SW 1271 (cell line): Measurements from ENCODE around the gene TBCK.

ENCODE experiments used
- DNase-seq, 2 experiments: peaks; one replicate each; lab custom pipeline; 2025; lab: John Stamatoyannopoulos, UW

TBCK gene

GRCh38 chr4:106315968-106316772 is at the start of gene TBCK, which contains the start of gene AIMP1:
TSS of gene TBCK (minus strand) at chr4:106316209. CDS start at chr4:106308960, 7,249 bp downstream.
TSS of gene AIMP1 (plus strand) at chr4:106316550. CDS start at chr4:106325010, 8,460 bp downstream.
- peak; percentile 60 to 85 for DNase-seq

- peak; percentile 7 to 19 for DNase-seq
Observed at GRCh38 chr4:106365613-106366012, 49.6 kb upstream of the TBCK start.

GRCh38 chr4:106364282-106364681 is 48.3 kb upstream of the TBCK start:
- no peak for DNase-seq

GRCh38 chr4:106362086-106362825 is 46.2 kb upstream of the TBCK start:
- no peak for DNase-seq

GRCh38 chr4:106358899-106359298 is 42.9 kb upstream of the TBCK start:
- DNase-seq, result no peak

GRCh38 chr4:106355193-106355592 is 39.2 kb upstream of the TBCK start:
- no peak for DNase-seq

- no peak for DNase-seq
Observed at GRCh38 chr4:106353786-106354185, 37.8 kb upstream of the TBCK start.

- no peak for DNase-seq
Observed at GRCh38 chr4:106351016-106351415, 35.0 kb upstream of the TBCK start.

GRCh38 chr4:106347167-106347566 is 31.2 kb upstream of the TBCK start:
- DNase-seq, result no peak

- DNase-seq, result no peak
Observed at GRCh38 chr4:106344647-106344970, 28.6 kb upstream of the TBCK start.

GRCh38 chr4:106343865-106344646 is 28.0 kb upstream of the TBCK start:
- no peak for DNase-seq

GRCh38 chr4:106340774-106341173 is 24.8 kb upstream of the TBCK start:
- no peak for DNase-seq

GRCh38 chr4:106339431-106339830 is 23.4 kb upstream of the TBCK start:
- no peak for DNase-seq

- DNase-seq, result no peak
Observed at GRCh38 chr4:106338671-106339070, 22.7 kb upstream of the TBCK start.

- no peak for DNase-seq
Observed at GRCh38 chr4:106337916-106338315, 21.9 kb upstream of the TBCK start.

GRCh38 chr4:106336618-106337017 is 20.6 kb upstream of the TBCK start:
- DNase-seq, result no peak

GRCh38 chr4:106334741-106335470 is 18.9 kb upstream of the TBCK start:
- DNase-seq, result no peak

- no peak for DNase-seq
Observed at GRCh38 chr4:106333186-106333585, 17.2 kb upstream of the TBCK start.

GRCh38 chr4:106329041-106329618 is 13.1 kb upstream of the TBCK start:
- peak; percentile 0 to 32 for DNase-seq

- no peak for DNase-seq
Observed at GRCh38 chr4:106325800-106326199, 9.8 kb upstream of the TBCK start.

GRCh38 chr4:106323119-106323518 is 7.1 kb upstream of the TBCK start:
- no peak for DNase-seq
